A549 (cell line): ENCODE results near the gene PPP1R14B. TPM values are rescaled to one million over a fixed set of nuclear protein-coding genes. Genes with fewer than 3 reads are reported as not detected.

Experiments
- ATAC-seq, 2 experiments: fragments of 200-7000 bp in 1 of 2; fragments of >200 bp in 1 of 2; cut with Nextera tagmentation in 1 of 2; cut with Tn5 transposase in 1 of 2; 3 replicates each; pipeline versions ENCODE4 v1.8.0 to v1.9.1; 2018 to 2020; ENCODE audit warnings: mild to moderate bottlenecking in 1 of 2, moderate library complexity in 1 of 2
- CTCF ChIA-PET: fragments of 300-600 bp; sonication (Branson Sonifier 250); formaldehyde crosslinking; extraction: SDS; loops from one replicate; lab custom pipeline; 2021; ENCODE audit warnings: antibody characterized with exemption, inconsistent platforms; lab: Yijun Ruan, JAX
- POLR2A ChIA-PET: fragments of 350-600 bp; formaldehyde crosslinking; extraction: SDS; loops from one replicate; lab custom pipeline; 2021; ENCODE audit warnings: antibody characterized with exemption, inconsistent platforms; lab: Yijun Ruan, JAX
- DNase-seq, 2 experiments: peaks; one replicate each; pipeline versions ENCODE4 v3.0.0 to v3.0.0-alpha.2; 2011 to 2016; ENCODE audit warnings: low read depth in 1 of 2, low spot score in 1 of 2
- FAIRE-seq: peaks from 2 replicates; lab custom pipeline; 2011; peaks lifted over from hg19 to GRCh38; lab: Jason Lieb, UNC
- H3K27ac ChIP-seq, 2 experiments: fragments of >200 bp; sonication (Bioruptor Twin); formaldehyde crosslinking; 3 replicates each; pipeline ENCODE4 v1.5.1; 2016 to 2017
- H3K4me1 ChIP-seq: fragments of >200 bp; sonication (Bioruptor Twin); formaldehyde crosslinking; 3 replicates; pipeline ENCODE4 v1.6.1; 2016
- H3K4me2 ChIP-seq: fragments of >200 bp; sonication (Bioruptor Twin); formaldehyde crosslinking; 3 replicates; pipeline ENCODE4 v1.6.1; 2016
- H3K4me3 ChIP-seq: fragments of >200 bp; sonication (Bioruptor Twin); formaldehyde crosslinking; 3 replicates; pipeline ENCODE4 v1.5.1; 2016
- H3K9me3 ChIP-seq: fragments of >200 bp; sonication (Bioruptor Twin); formaldehyde crosslinking; 3 replicates; pipeline ENCODE4 v1.6.1; 2016
- ATOH8 ChIP-seq: fragments of 250-450 bp; sonication (Bioruptor Pico); IDR thresholded peaks from 2 replicates; pipeline ENCODE4 v1.5.0; 2020; ENCODE audit warnings: low read depth, mild to moderate bottlenecking, moderate library complexity
- CEBPB ChIP-seq, 2 experiments: fragments of >200 bp in 1 of 2; sonication (Bioruptor Twin) in 1 of 2; formaldehyde crosslinking in 1 of 2; IDR thresholded peaks; 2 replicates each; pipeline ENCODE4 v1.6.1; 2012 to 2016
- CHD2 ChIP-seq: fragments of 150-350 bp; IDR thresholded peaks from 2 replicates; pipeline ENCODE4 v1.6.1; 2014; ENCODE audit warnings: low read length; ENCODE audit not compliant: partially characterized antibody
- CHD4 ChIP-seq: fragments of 200-600 bp; sonication (generic); IDR thresholded peaks from 2 replicates; pipeline ENCODE4 v1.6.1; 2016; ENCODE audit warnings: antibody characterized with exemption, mild to moderate bottlenecking, borderline replicate concordance
- E2F6 ChIP-seq: IDR thresholded peaks from 2 replicates; pipeline ENCODE4 v1.6.1; 2012; ENCODE audit warnings: low read depth, borderline replicate concordance
- ELK1 ChIP-seq: fragments of 150-350 bp; IDR thresholded peaks from 2 replicates; pipeline ENCODE4 v1.6.1; 2014; ENCODE audit warnings: low read depth, mild to moderate bottlenecking, low read length
- GATA3 ChIP-seq: IDR thresholded peaks from 2 replicates; pipeline ENCODE4 v1.6.1; 2012; ENCODE audit warnings: borderline replicate concordance
- HOXB13 ChIP-seq: fragments of 250-450 bp; sonication (Bioruptor Pico); IDR thresholded peaks from 2 replicates; pipeline ENCODE4 v1.5.0; 2020; ENCODE audit warnings: low read depth, mild to moderate bottlenecking, moderate library complexity
- MAX ChIP-seq: IDR thresholded peaks from 2 replicates; pipeline ENCODE4 v1.6.1; 2012
- MAZ ChIP-seq: fragments of 150-350 bp; IDR thresholded peaks from 2 replicates; pipeline ENCODE4 v1.6.1; 2014; ENCODE audit warnings: antibody characterized with exemption, low read depth, low read length, borderline replicate concordance
- MYC ChIP-seq: IDR thresholded peaks from 2 replicates; pipeline ENCODE4 v1.6.1; 2012; ENCODE audit warnings: mild to moderate bottlenecking, inconsistent platforms, low read length, improper control_type of control experiment, borderline replicate concordance
- NR3C1 ChIP-seq: fragments of >200 bp; sonication (Bioruptor Twin); formaldehyde crosslinking; IDR thresholded peaks from 3 replicates; pipeline ENCODE4 v1.6.1; 2017
- PHF8 ChIP-seq: fragments of 200-600 bp; sonication (generic); IDR thresholded peaks from 2 replicates; pipeline ENCODE4 v1.6.1; 2016; ENCODE audit warnings: low read depth, mild to moderate bottlenecking, antibody characterized with exemption, moderate library complexity, borderline replicate concordance
- POLR2AphosphoS2 ChIP-seq: conservative IDR thresholded peaks from 2 replicates; pipeline ENCODE4 v1.6.1; 2012; ENCODE audit warnings: low read length, improper control_type of control experiment, inconsistent platforms
- RAD21 ChIP-seq, 2 experiments: fragments of >200 bp in 1 of 2; sonication (Bioruptor Twin) in 1 of 2; formaldehyde crosslinking in 1 of 2; IDR thresholded peaks in 1 of 2; conservative IDR thresholded peaks in 1 of 2; 2 replicates in 1 of 2; 3 replicates in 1 of 2; pipeline ENCODE4 v1.6.1; 2012 to 2018; ENCODE audit warnings: inconsistent platforms in 1 of 2
- REST ChIP-seq: fragments of 200-600 bp; sonication (generic); IDR thresholded peaks from 2 replicates; pipeline ENCODE4 v1.6.1; 2016; ENCODE audit warnings: antibody characterized with exemption, mild to moderate bottlenecking, moderate library complexity
- RFX5 ChIP-seq: fragments of 450-650 bp; IDR thresholded peaks from 2 replicates; pipeline ENCODE4 v1.7.1; 2014; ENCODE audit warnings: antibody characterized with exemption, mild to moderate bottlenecking, moderate library complexity
- USF2 ChIP-seq: fragments of 450-650 bp; IDR thresholded peaks from 2 replicates; pipeline ENCODE4 v1.6.1; 2014; ENCODE audit warnings: antibody characterized with exemption
- ZNF302 ChIP-seq: fragments of 250-450 bp; sonication (Bioruptor Pico); IDR thresholded peaks from 2 replicates; pipeline ENCODE4 v1.9.0; 2021; ENCODE audit warnings: inconsistent platforms, mild to moderate bottlenecking, moderate library complexity
- WGBS: methylation state at CpG from one replicate; pipeline ENCODE4 v1.1.6; 2017; ENCODE audit errors: missing lambda C conversion rate; 5-methylcytosine and 5-hydroxymethylcytosine counted together
- polyA plus RNA-seq, 4 experiments: library from polyadenylated mRNA; depleted of rRNA in 3 of 4; stranded (reverse); fragments of >200 nt; fragmentation: RNase III in 1 of 4; extraction: RNeasy Plus Mini Kit Qiagen cat#74134 plus additional on column Dnase treatment in 1 of 4; gene quantifications; 2 replicates in 3 of 4; 3 replicates in 1 of 4; pipeline ENCODE4 v1.2.3, GENCODE V29; 2011 to 2017

The PPP1R14B gene
- polyA plus RNA-seq, 2 of the 4 experiments (the other 2 are of a cell fraction), result 152 to 154 TPM

GRCh38 chr11:64229090-64229743, 17.5 kb downstream of the PPP1R14B start:
- Histone ChIP-seq H3K27ac (peak overlapping the region in 1 of 2 experiments; percentile 94; a peak in 1 of 6 replicates), H3K4me3 (no peak overlapping the region), H3K4me1 (peaks cover 48% of the 10 kb centered on the region)
- FAIRE-seq, result no peak
- POLR2A ChIA-PET, result interaction anchor here (1.0 kb wide), 1 partner anchor 12 kb away, joined by 5 read pairs; the partner anchor contains the start of gene FKBP2
- TF ChIP-seq GATA3, result no peak
- TF ChIP-seq REST, result no peak
- no peak for TF ChIP-seq CEBPB (IDR thresholded peaks at IDR 0.05)
- TF ChIP-seq ZNF302 (CRISPR knock-in tag), result no peak
- TF ChIP-seq NR3C1, result no peak
- TF ChIP-seq CHD4, result no peak
- TF ChIP-seq PHF8, result no peak
- TF ChIP-seq MAZ, result no peak
- no peak for TF ChIP-seq MAX
- no peak for TF ChIP-seq USF2
- TF ChIP-seq MYC, result no peak
- TF ChIP-seq RFX5, result no peak
- TF ChIP-seq ATOH8 (CRISPR knock-in tag), result no peak
- no peak for TF ChIP-seq POLR2AphosphoS2
- TF ChIP-seq ELK1, result no peak
- TF ChIP-seq RAD21 (conservative IDR thresholded peaks at IDR 0.05 in 1 of 2, IDR thresholded peaks at IDR 0.05 in 1 of 2), result no peak
- TF ChIP-seq HOXB13 (CRISPR knock-in tag), result no peak
- TF ChIP-seq CHD2, result no peak
- no peak for TF ChIP-seq E2F6
- TF ChIP-seq, all 56 proteins: peak for 0
- Histone ChIP-seq H3K9me3 (no peaks in the 10 kb centered on the region), H3K4me2 (no peak overlapping the region; the same call in 2 of the 3 replicates)
- CTCF ChIA-PET, result interaction anchor here (19.9 kb wide), 1 partner anchor 26 kb away, joined by 254 read pairs; the partner anchor contains the start of gene FERMT3
- no peak for ATAC-seq
- DNase-seq, result no peak
- 78% methylated on average over 5 of the region's 12 CpGs for WGBS
